ENCODE results near the gene SLC25A13.
A peak's percentile ranks its signal among the peaks of the same experiment; 100 is the strongest.

The SLC25A13 gene

GRCh38 chr7:96135241-96135640, 186.7 kb downstream of the SLC25A13 start:
- H3K4me3 ChIP-seq (ENCODE audit: low read depth, low read length): no peak overlapping the region

GRCh38 chr7:96131525-96131924, 190.4 kb downstream of the SLC25A13 start:
- TF ChIP-seq CTCF (conservative IDR thresholded peaks at IDR 0.05; ENCODE audit: low read depth, low read length): no peak
- no peak for DNase-seq (ENCODE audit: low read depth)
- no peak overlapping the region for H3K4me3 ChIP-seq (ENCODE audit: low read depth, low read length)

More at GRCh38 chr7:96135241-96135640, 186.7 kb downstream of the SLC25A13 start:
- DNase-seq (ENCODE audit: low read depth): no peak
- TF ChIP-seq CTCF (conservative IDR thresholded peaks at IDR 0.05; ENCODE audit: low read depth, low read length): no peak

- DNase-seq (ENCODE audit: low read depth): peak; percentile 27
- no peak overlapping the region for H3K4me3 ChIP-seq (ENCODE audit: low read depth, low read length)
- TF ChIP-seq CTCF (conservative IDR thresholded peaks at IDR 0.05; ENCODE audit: low read depth, low read length): no peak
These were observed 194.2 kb downstream of the SLC25A13 start for GRCh38 chr7:96127746-96128145.

- H3K4me3 ChIP-seq (ENCODE audit: low read depth, low read length): no peak overlapping the region
- TF ChIP-seq CTCF (conservative IDR thresholded peaks at IDR 0.05; ENCODE audit: low read depth, low read length): no peak
- no peak for DNase-seq (ENCODE audit: low read depth)
These were observed 195.5 kb downstream of the SLC25A13 start for GRCh38 chr7:96126382-96126781.

- H3K4me3 ChIP-seq (ENCODE audit: low read depth, low read length): no peak overlapping the region
- TF ChIP-seq CTCF (conservative IDR thresholded peaks at IDR 0.05; ENCODE audit: low read depth, low read length): no peak
- no peak for DNase-seq (ENCODE audit: low read depth)
These were observed 199.2 kb downstream of the SLC25A13 start for GRCh38 chr7:96122746-96123145.

- no peak for TF ChIP-seq CTCF (conservative IDR thresholded peaks at IDR 0.05; ENCODE audit: low read depth, low read length)
- no peak for DNase-seq (ENCODE audit: low read depth)
- no peak overlapping the region for H3K4me3 ChIP-seq (ENCODE audit: low read depth, low read length)
These were observed 200.1 kb downstream of the SLC25A13 start for GRCh38 chr7:96121752-96122151.

GRCh38 chr7:96120445-96121225, 201.3 kb downstream of the SLC25A13 start:
- DNase-seq (ENCODE audit: low read depth): peak; percentile 15
- no peak overlapping the region for H3K4me3 ChIP-seq (ENCODE audit: low read depth, low read length)
- TF ChIP-seq CTCF (conservative IDR thresholded peaks at IDR 0.05; ENCODE audit: low read depth, low read length): no peak
